Fibroblast of the aortic adventitia (primary cell): ENCODE results near the gene DRC7. TPM values are rescaled to one million over a fixed set of nuclear protein-coding genes. Genes with fewer than 3 reads are reported as not detected.

ENCODE experiments used
- DNase-seq: peaks from one replicate; pipeline ENCODE4 v3.0.0-alpha.2; 2010; ENCODE audit warnings: low read depth
- H3K4me3 ChIP-seq: 2 replicates; pipeline ENCODE4 v1.5.1; 2011; ENCODE audit warnings: low read depth, mild to moderate bottlenecking, control low read depth, low read length, moderate library complexity
- total RNA-seq: library from RNA; depleted of rRNA; stranded (reverse); fragments of >200 nt; gene quantifications from 2 replicates; pipeline ENCODE4 v1.2.3, GENCODE V29; 2012; ENCODE audit warnings: low replicate concordance
- TF ChIP-seq, protein P1 (sequence below): IDR thresholded peaks from 2 replicates; pipeline ENCODE4 v1.5.1; 2011; ENCODE audit warnings: mild to moderate bottlenecking, low read length, control low read depth, inconsistent platforms; ENCODE audit not compliant: insufficient read depth

DRC7 gene
- total RNA-seq, 1 donor, result 0.09 TPM

DNA sequence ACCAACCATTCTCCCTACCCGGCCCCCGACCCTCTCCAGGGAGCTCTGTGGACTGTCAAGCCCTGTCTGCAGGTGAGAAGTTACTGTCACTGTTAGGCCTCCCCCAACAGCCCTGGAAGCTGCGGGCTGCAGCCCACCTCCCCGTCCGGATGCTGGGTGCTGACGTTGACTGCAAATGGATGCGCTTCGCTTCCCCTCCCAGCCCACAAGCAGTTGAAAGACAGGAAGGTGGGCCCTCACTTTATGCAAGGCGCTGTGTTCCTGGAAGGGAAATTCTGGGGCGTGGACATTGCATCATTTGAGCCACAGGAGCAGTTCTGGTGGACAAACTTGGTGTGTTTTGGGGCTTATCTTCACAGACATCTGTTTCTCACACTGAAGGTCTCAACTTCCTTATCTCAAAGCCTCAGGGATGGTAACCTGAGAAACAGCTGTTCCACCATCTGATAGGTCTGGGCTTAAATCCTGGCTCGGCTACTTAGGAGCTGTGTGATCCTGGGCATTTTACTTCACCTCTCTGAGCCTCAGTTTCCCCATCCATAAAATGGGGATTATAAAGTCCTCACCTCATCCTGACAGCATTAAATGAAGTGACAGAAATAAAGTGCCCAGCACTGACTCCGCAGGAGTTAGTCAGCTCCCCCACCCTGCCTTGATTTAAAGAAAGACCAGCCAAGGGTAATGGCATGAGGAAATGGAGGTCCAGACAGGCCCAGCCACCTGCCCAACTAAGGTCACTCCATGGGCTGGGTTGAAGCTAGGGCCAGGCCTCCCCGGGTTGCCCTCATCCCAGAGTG is 4.6 kb upstream of the DRC7 start:
- DNase-seq, result peak; percentile 4
- H3K4me3 ChIP-seq, result no peak overlapping the region
- TF ChIP-seq, protein P1, sequence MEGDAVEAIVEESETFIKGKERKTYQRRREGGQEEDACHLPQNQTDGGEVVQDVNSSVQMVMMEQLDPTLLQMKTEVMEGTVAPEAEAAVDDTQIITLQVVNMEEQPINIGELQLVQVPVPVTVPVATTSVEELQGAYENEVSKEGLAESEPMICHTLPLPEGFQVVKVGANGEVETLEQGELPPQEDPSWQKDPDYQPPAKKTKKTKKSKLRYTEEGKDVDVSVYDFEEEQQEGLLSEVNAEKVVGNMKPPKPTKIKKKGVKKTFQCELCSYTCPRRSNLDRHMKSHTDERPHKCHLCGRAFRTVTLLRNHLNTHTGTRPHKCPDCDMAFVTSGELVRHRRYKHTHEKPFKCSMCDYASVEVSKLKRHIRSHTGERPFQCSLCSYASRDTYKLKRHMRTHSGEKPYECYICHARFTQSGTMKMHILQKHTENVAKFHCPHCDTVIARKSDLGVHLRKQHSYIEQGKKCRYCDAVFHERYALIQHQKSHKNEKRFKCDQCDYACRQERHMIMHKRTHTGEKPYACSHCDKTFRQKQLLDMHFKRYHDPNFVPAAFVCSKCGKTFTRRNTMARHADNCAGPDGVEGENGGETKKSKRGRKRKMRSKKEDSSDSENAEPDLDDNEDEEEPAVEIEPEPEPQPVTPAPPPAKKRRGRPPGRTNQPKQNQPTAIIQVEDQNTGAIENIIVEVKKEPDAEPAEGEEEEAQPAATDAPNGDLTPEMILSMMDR, result no peak

DNA sequence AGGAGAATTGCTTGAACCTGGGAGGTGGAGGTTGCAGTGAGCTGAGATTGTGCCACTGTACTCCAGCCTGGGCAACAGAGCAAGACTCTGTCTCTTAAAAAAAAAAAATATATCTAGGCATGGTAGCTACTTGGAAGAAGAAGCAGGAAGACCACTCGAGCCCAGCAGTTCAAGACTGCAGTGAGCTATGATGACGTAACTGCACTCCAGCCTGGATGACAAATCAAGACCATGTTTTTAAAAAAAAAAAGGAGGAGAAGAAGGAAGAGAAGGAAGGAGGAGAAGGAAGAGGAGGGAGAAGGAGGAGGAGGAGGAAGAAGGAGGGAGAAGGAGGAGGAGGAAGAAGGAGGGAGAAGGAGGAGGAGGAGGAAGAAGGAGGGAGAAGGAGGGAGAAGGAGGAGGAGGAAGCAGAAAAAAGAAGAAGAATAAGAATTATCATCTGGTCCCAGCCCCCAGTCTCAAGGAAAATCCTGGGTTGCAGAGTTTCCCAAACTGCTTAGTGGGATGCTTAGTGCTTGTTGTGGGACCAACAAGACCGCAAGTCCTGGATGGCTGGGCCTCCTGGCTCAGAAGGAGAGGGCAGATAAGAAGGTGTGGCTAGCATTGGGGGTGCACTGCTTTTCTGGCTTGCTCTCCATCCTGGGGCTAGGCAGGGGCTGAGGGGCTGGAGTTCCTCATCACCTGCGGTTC is 3.7 kb upstream of the DRC7 start:
- DNase-seq, result peak; percentile 12
- TF ChIP-seq, protein P1, result no peak
- H3K4me3 ChIP-seq, result no peak overlapping the region

GRCh38 chr16:57692636-57693035 is 2.0 kb upstream of the DRC7 start:
- TF ChIP-seq, protein P1, result no peak
- DNase-seq, result no peak
- no peak overlapping the region for H3K4me3 ChIP-seq

- no peak overlapping the region for H3K4me3 ChIP-seq
- no peak for DNase-seq
- TF ChIP-seq, protein P1, result no peak
These were observed 1.1 kb upstream of the DRC7 start for GRCh38 chr16:57693550-57693949.

GRCh38 chr16:57694231-57694724 is 328 bp upstream of the DRC7 start:
- TF ChIP-seq, protein P1, result no peak
- no peak for DNase-seq
- no peak overlapping the region for H3K4me3 ChIP-seq

DNA sequence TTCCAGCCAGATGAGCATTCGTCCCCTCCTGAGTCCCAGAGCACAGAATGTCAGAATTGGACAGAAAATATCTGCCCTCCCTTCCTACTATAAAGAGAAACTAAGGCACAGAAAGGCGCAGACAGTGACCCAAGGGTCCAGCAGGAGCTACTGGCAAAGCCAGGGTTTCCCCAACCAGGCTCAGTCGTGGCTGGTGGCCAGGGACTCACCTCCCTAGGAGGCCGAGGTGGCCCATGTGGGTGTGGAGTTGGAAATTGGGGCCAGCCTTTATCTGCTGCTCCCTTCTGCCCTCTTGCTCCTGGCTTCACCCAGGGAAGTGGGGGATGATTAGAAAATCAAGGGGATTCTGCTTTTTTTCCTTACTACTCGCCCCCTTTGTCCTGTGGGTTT is 1.1 kb downstream of the DRC7 start:
- TF ChIP-seq, protein P1, result no peak
- no peak overlapping the region for H3K4me3 ChIP-seq
- no peak for DNase-seq
